GM12875 (cell line): ENCODE measurements around the gene MAP3K14.

Experiments used
- H3K4me3 ChIP-seq: one replicate; pipeline ENCODE4 v1.5.1; 2011; ENCODE audit warnings: low read depth, low read length, control low read depth
- TF ChIP-seq, protein P1 (sequence below): IDR thresholded peaks from 2 replicates; pipeline ENCODE4 v1.5.1; 2011; ENCODE audit warnings: low read depth, mild to moderate bottlenecking, control low read depth, inconsistent platforms, low read length, moderate library complexity, borderline replicate concordance; ENCODE audit not compliant: insufficient read depth

Gene MAP3K14

DNA sequence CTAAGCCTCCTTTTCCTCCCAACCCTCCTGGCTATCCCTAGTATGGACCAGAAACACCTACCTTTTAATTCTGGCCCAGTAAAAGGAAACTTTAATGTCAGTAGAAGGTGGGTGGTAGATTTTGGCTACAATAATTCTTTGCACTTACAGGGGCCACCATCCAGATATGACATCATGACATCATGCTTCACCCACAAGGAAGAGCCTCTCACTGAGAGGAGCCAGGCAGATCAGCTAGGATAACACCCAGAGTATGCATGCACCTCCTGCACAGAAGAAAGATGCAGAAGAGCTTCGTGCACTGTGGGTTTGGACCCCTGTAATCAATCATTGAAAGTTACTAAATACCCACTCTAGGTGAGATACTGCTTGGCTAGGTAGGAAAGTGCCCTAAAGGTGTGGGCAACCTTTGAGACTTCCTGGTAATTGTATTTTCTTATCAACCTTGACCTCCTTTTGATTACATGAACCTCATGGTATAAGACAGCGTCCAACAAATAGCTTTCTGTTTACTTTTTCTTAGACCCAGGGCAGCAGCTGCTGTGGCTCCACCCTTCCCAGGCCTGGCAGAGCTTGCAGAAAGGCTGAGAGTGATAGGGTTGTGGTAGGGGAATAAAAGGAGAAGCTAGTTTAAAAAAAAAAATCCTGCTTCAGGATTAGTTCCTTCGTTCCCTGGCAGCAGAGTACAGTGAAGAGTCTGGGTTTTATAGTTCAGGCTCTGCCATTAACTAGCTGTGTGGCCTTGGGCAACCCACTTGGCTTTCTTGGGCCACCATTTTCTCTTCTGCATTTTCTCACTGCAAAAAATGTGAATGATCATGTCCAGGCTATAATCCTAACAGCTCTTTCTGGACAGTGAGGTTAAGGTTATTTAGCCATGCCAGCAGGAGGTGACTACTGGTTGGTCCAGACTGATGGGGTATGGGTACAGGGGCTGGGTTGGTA lies 6.2 kb downstream of the MAP3K14 start:
- TF ChIP-seq, protein P1, sequence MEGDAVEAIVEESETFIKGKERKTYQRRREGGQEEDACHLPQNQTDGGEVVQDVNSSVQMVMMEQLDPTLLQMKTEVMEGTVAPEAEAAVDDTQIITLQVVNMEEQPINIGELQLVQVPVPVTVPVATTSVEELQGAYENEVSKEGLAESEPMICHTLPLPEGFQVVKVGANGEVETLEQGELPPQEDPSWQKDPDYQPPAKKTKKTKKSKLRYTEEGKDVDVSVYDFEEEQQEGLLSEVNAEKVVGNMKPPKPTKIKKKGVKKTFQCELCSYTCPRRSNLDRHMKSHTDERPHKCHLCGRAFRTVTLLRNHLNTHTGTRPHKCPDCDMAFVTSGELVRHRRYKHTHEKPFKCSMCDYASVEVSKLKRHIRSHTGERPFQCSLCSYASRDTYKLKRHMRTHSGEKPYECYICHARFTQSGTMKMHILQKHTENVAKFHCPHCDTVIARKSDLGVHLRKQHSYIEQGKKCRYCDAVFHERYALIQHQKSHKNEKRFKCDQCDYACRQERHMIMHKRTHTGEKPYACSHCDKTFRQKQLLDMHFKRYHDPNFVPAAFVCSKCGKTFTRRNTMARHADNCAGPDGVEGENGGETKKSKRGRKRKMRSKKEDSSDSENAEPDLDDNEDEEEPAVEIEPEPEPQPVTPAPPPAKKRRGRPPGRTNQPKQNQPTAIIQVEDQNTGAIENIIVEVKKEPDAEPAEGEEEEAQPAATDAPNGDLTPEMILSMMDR = no peak
- H3K4me3 ChIP-seq = no peak overlapping the region

DNA sequence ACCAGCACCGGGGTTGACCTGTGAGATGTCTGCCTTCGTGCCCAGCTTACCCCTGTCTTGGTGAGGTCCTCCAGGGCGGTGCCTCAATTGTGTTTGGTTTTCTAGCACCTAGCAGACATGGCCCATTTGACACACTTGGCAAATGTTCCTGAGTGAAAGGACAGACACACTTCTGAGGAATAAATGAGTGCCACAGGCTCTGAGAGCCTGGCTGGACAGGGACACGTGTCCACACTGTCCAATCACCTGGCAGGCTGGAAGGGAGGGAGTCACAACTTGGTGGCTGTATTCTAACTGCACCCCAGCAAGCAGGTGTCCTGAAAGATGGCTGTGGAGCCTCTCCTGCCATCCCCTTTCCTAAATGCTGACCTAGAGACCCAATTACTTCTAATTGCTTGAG lies 7.4 kb downstream of the MAP3K14 start:
- no peak overlapping the region for H3K4me3 ChIP-seq
- TF ChIP-seq, protein P1 = no peak

DNA sequence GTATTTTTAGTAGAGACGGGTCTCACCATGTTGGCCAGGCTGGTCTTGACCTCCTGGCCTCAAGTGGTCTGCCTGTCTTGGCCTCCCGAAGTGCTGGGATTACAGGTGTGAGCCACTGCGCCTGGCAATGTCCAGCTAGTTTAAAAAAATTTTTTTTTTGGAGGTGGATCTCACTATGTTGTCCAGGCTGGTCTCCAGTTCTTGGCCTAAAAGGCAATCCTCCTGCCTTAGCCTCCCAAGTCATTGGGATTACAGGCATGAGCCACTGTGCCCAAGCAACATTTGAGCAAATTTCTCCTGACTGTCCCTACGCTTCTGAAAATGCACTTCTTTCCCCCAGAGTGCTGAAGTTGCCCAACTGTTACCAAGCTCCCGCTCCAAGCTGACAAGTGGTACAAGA lies 8.0 kb downstream of the MAP3K14 start:
- no peak overlapping the region for H3K4me3 ChIP-seq
- TF ChIP-seq, protein P1 = no peak

DNA sequence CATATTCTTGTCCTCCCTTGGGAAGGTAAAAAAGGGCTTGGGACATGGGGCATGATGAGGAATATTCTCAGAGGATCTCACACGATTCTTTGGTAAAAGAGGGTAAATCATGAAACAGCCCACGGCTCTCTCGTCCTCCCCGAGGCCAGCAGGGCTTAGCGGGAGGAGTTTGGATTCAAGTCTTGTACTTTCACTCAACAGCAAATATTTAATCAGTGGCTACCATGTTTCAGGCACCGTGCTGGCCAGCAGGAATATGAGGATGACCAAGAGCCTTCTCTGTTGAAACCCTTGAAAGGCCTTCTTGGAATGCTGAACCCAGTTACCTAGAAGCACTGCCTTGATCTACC lies 8.8 kb downstream of the MAP3K14 start:
- TF ChIP-seq, protein P1 = no peak
- H3K4me3 ChIP-seq = peak overlapping the region; percentile 8

DNA sequence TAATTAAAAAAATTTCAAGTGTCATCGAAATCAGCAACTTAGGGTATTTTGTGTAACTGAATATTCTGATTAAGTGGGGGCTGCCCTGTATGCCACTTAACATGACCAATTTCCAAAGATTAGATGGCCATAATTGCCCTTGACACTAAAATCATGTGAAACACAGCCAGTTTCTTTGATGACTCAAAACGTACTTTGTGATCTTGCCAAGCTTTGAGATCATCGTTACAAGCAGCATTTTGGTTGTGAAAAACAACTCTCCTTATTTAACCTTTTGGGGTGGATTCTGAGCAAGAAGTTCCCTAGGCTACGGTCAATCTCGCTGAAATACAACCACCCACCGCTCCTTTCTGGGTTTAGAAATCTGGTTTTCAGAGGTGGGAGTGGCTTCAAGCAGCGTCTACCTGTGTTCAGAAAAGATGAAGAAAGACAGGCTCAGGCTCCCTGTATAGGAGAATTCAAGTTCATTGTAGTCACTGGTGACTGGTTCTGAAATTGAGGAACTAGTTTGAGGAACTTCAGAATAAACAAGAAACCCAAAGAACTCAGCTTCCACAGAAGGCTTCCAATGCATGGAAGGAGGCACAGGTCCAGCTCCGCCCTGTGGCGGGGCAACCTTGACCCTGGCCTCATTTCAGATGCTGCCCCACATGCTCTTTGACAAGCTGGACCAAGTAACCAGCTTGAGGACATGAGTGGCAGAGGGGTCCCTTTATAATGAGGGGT lies 9.4 kb downstream of the MAP3K14 start:
- peak overlapping the region; percentile 8 for H3K4me3 ChIP-seq
- TF ChIP-seq, protein P1 = no peak

DNA sequence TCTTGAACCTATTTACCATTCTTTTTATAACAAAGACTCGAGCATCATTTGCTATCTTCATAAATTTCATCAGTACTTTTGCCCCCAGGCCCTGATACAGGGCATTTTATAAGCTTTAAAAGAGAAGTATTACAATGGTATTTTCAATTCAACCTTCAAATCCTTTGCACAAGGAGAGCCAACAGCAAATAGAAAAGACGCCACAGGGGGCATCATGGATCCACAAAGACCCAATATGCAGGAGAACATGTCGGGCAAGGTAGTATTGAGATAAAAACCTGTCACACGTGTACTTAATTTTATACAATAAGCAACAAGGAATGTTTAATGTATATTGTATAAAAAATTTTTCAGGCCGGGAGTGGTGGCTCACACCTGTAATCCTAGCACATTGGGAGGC lies 10.2 kb downstream of the MAP3K14 start:
- H3K4me3 ChIP-seq = no peak overlapping the region
- TF ChIP-seq, protein P1 = no peak

DNA sequence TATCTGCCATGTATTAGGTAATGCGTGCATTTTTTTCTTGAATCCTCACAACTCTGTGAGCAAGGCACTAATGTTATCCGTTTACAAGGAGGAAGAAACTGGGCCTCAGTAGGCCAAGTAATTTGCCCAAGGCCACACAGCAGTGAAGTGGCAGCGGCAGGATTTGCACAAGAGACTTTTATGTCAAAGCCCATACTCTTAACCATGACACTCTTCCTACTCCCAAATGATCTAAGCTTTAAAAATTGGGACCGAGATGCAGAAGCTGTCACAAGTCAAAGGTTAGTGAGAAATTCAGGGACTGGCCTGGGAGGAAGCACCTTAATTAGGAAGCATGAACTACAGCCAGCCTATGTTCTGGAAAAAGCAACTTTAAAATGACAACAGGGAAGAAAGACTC lies 10.7 kb downstream of the MAP3K14 start:
- TF ChIP-seq, protein P1 = no peak
- no peak overlapping the region for H3K4me3 ChIP-seq
